Endothelial cell (in vitro differentiated cells): Measurements from ENCODE around the gene VPS16. TPM values are rescaled to one million over a fixed set of nuclear protein-coding genes. Genes with fewer than 3 reads are reported as not detected.

Experiments used
- DNase-seq: peaks from one replicate; pipeline ENCODE4 v3.0.0; 2021; ENCODE audit warnings: low spot score
- H3K27ac Mint-ChIP-seq: one replicate; pipeline ENCODE4 v1.8.0; 2021; ENCODE audit warnings: mixed read lengths, inconsistent platforms; ENCODE audit not compliant: unreplicated experiment
- H3K27me3 Mint-ChIP-seq: one replicate; pipeline ENCODE4 v1.8.0; 2021; ENCODE audit warnings: mild to moderate bottlenecking, moderate library complexity, mixed read lengths, inconsistent platforms; ENCODE audit not compliant: unreplicated experiment
- H3K36me3 Mint-ChIP-seq: one replicate; pipeline ENCODE4 v1.8.0; 2021; ENCODE audit warnings: mild to moderate bottlenecking, low read depth, mixed read lengths, inconsistent platforms; ENCODE audit not compliant: unreplicated experiment
- H3K4me1 Mint-ChIP-seq: one replicate; pipeline ENCODE4 v1.8.0; 2021; ENCODE audit warnings: mild to moderate bottlenecking, mixed read lengths, inconsistent platforms; ENCODE audit not compliant: unreplicated experiment
- H3K4me3 Mint-ChIP-seq: one replicate; pipeline ENCODE4 v1.8.0; 2021; ENCODE audit warnings: mild to moderate bottlenecking, mixed read lengths, inconsistent platforms; ENCODE audit not compliant: unreplicated experiment
- H3K9me3 Mint-ChIP-seq: one replicate; pipeline ENCODE4 v1.8.0; 2021; ENCODE audit warnings: mixed read lengths, inconsistent platforms; ENCODE audit not compliant: unreplicated experiment
- CTCF ChIP-seq: fragments of 200-600 bp; sonication (generic); IDR thresholded peaks from one replicate; pipeline ENCODE4 v1.5.0; 2021; ENCODE audit warnings: antibody characterized with exemption; ENCODE audit not compliant: unreplicated experiment
- total RNA-seq: library from RNA; stranded (reverse); fragmentation: NEBNext Ultra II Directional; extraction: Animal tissue kit (Norgen Biotek cat#: 25700); gene quantifications from one replicate; pipeline ENCODE4 v1.2.1, GENCODE V29; 2021; ENCODE audit not compliant: unreplicated experiment

Gene VPS16
- total RNA-seq, 1 donor from 2014 or later, result 43.3 TPM

- H3K27me3 Mint-ChIP-seq, result no peaks in the 10 kb centered on the region
- no peaks in the 10 kb centered on the region for H3K9me3 Mint-ChIP-seq
- TF ChIP-seq CTCF, result no peak
- H3K4me3 Mint-ChIP-seq, result no peak overlapping the region
- DNase-seq, result no peak
- H3K27ac Mint-ChIP-seq, result no peak overlapping the region
- H3K36me3 Mint-ChIP-seq, result no peaks in the 10 kb centered on the region
- H3K4me1 Mint-ChIP-seq, result no peaks in the 10 kb centered on the region
Observed at GRCh38 chr20:2911200-2911599, 70.7 kb downstream of the VPS16 start.

- DNase-seq, result no peak
- Mint-ChIP-seq H3K9me3 (no peaks in the 10 kb centered on the region), H3K27me3 (no peaks in the 10 kb centered on the region), H3K4me1 (peaks cover 16% of the 10 kb centered on the region), H3K36me3 (no peaks in the 10 kb centered on the region), H3K4me3 (no peak overlapping the region), H3K27ac (no peak overlapping the region)
- TF ChIP-seq CTCF, result no peak
Observed at GRCh38 chr20:2914160-2914559, 73.6 kb downstream of the VPS16 start.

Other genes with a start within 250 kb of the VPS16 start
- gene NOP56, start 188.1 kb upstream of the VPS16 start, total RNA-seq, result 144 TPM
- 136 TPM for gene IDH3B, start 176.5 kb upstream of the VPS16 start, total RNA-seq
- 5.9 TPM for gene EBF4, start 148.0 kb upstream of the VPS16 start, total RNA-seq
- 139 TPM for gene CPXM1, start 40.1 kb upstream of the VPS16 start, total RNA-seq
- not detected for gene C20orf141, start 25.8 kb upstream of the VPS16 start, total RNA-seq
- gene TMEM239, start 24.4 kb upstream of the VPS16 start, total RNA-seq, result not detected
- 30.9 TPM for gene PCED1A, start 90 bp upstream of the VPS16 start, total RNA-seq
- 59.9 TPM for gene PTPRA, start 32.7 kb downstream of the VPS16 start, total RNA-seq
- 0.87 TPM for gene GNRH2, start 202.9 kb downstream of the VPS16 start, total RNA-seq
- gene MRPS26, start 205.3 kb downstream of the VPS16 start, total RNA-seq, result 28.9 TPM
- not detected for gene OXT, start 230.9 kb downstream of the VPS16 start, total RNA-seq
- gene AVP, start 244.0 kb downstream of the VPS16 start, total RNA-seq, result not detected